Stomach (tissue), 9 donors: Measurements from ENCODE around the gene KERA. TPM values are rescaled to one million over a fixed set of nuclear protein-coding genes. Genes with fewer than 3 reads are reported as not detected.

Experiments used
- DNase-seq, 2 donors: peaks; one replicate each; pipeline versions ENCODE4 v3.0.0 to v3.0.0-alpha.2; 2013 to 2019
- H3K27ac ChIP-seq, 5 donors: fragments of 200-600 bp in 4 of 5; sonication (generic) in 4 of 5; one replicate each; pipeline ENCODE4 v1.5.1; 2013 to 2019; ENCODE audit warnings: mild to moderate bottlenecking in 1 of 5, moderate library complexity in 1 of 5
- H3K27me3 ChIP-seq, 3 donors: fragments of 200-600 bp; sonication (generic); one replicate each; pipeline ENCODE4 v1.5.1; 2017 to 2019; ENCODE audit warnings: mixed run types in 1 of 3
- H3K36me3 ChIP-seq, 4 donors: fragments of 200-600 bp; sonication (generic); 1 replicate in 3 of 4; 2 replicates in 1 of 4; pipeline ENCODE4 v1.5.1; 2016 to 2019
- H3K4me1 ChIP-seq, 4 donors: fragments of 200-600 bp; sonication (generic); one replicate each; pipeline ENCODE4 v1.5.1; 2016 to 2019
- H3K4me3 ChIP-seq, 4 donors: fragments of 200-600 bp; sonication (generic) in 3 of 4; one replicate each; pipeline ENCODE4 v1.5.1; 2016 to 2019; ENCODE audit warnings: mild to moderate bottlenecking in 1 of 4
- H3K9me3 ChIP-seq, 4 donors: fragments of 200-600 bp; sonication (generic); one replicate each; pipeline ENCODE4 v1.5.1; 2016 to 2019
- CTCF ChIP-seq, 7 experiments: fragments of 450-650 bp in 4 of 7; fragments of 200-600 bp in 3 of 7; sonication (generic) in 3 of 7; IDR thresholded peaks; one replicate each; pipeline ENCODE4 v1.5.1; 2016 to 2019; ENCODE audit warnings: antibody characterized with exemption in 7 of 7, control low read depth in 2 of 7, mild to moderate bottlenecking in 1 of 7
- EP300 ChIP-seq: sonication (generic); formaldehyde crosslinking; IDR thresholded peaks from one replicate; pipeline ENCODE4 v1.6.1; 2017; ENCODE audit warnings: antibody characterized with exemption
- POLR2A ChIP-seq, 4 donors: fragments of 450-650 bp; IDR thresholded peaks; one replicate each; pipeline ENCODE4 v1.6.1; 2016; ENCODE audit warnings: antibody characterized with exemption in 4 of 4, control low read depth in 2 of 4, mild to moderate bottlenecking in 1 of 4, moderate library complexity in 1 of 4
- POLR2AphosphoS5 ChIP-seq, 3 donors: sonication (generic); formaldehyde crosslinking; IDR thresholded peaks; one replicate each; pipeline ENCODE4 v1.6.1; 2016; ENCODE audit warnings: antibody characterized with exemption in 3 of 3
- WGBS, 5 donors: extraction: QIAGEN DNeasy Blood & Tissue Kit in 3 of 5; methylation state at CpG; one replicate each; pipeline versions ENCODE4 v1.1.5 to v1.1.7; 2013 to 2018; 5-methylcytosine and 5-hydroxymethylcytosine counted together
- intact Hi-C: fragments of 100-400 bp; cut with DNase I; formaldehyde crosslinking; loops from one replicate; pipeline ENCODE4 v1.15.1; 2023; ENCODE audit warnings: low total_unique reads
- polyA plus RNA-seq, 3 donors: library from polyadenylated mRNA; stranded (reverse); fragments of 200-250 nt; gene quantifications; one replicate each; pipeline ENCODE4 v1.2.3, GENCODE V29; 2013
- total RNA-seq, 5 donors: library from RNA; depleted of rRNA; stranded (reverse); fragments of >200 nt; gene quantifications; one replicate each; pipeline versions ENCODE4 v1.1.0 to v1.2.3, GENCODE V29; 2014 to 2016
- donor health status: healthy with polysubstance abuse.
- donor health status: Bipolar disorder and iron deficiency.
- donor health status: healthy.

Gene KERA
- total and polyA plus RNA-seq, 8 donors, result 2.2 TPM; not detected in 7

DNA sequence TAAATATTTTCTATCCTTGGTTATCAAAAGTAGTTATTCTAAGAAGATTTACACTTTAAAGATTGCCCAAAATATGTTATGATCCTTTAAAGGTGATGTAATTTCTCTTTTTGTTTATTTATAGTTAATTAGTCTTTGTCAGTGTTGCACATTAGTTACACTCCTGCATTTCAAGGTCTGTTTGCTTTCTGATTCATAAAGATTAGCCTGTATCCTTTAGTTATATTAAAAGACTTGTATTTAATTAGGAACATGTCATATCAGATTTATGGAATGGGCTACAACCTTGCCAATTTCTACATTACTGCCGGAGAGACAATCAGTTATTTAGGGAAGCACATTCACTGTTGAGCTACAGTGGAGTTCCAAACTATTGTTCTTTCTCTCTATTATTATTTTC lies 56.5 kb downstream of the KERA start:
- Histone ChIP-seq H3K27ac (no peak overlapping the region), H3K36me3 (no peaks in the 10 kb centered on the region), H3K4me3 (no peak overlapping the region), H3K4me1 (peaks cover 0 to 8% (median 0%) of the 10 kb centered on the region in 4 donors), H3K27me3 (no peaks in the 10 kb centered on the region), H3K9me3 (no peaks in the 10 kb centered on the region)
- TF ChIP-seq POLR2AphosphoS5 (IDR thresholded peaks at IDR 0.05), result no peak
- no peak for TF ChIP-seq EP300
- TF ChIP-seq POLR2A (IDR thresholded peaks at IDR 0.05), result no peak
- TF ChIP-seq CTCF (IDR thresholded peaks at IDR 0.05), result no peak
- intact Hi-C loops, result no loop called here
- WGBS, 5 donors, result 19 to 48% (median 29%) methylated on average over 1 of the region's 1 CpG
- DNase-seq, result no peak

Other genes with a start within 250 kb of the KERA start
- gene CCER1, start 102.8 kb downstream of the KERA start, total RNA-seq, result not detected
- not detected for gene CCER1, start 102.8 kb downstream of the KERA start, polyA plus RNA-seq
- gene EPYC, start 53.1 kb downstream of the KERA start, total RNA-seq, result not detected
- not detected for gene EPYC, start 53.1 kb downstream of the KERA start, polyA plus RNA-seq
- 100 to 1,000 TPM in 1 of 5 donors, 10 to 100 TPM in 3, 1 to 10 TPM in 1; 7.0 to 486 (median 18.1) TPM for gene LUM, start 53.5 kb upstream of the KERA start, total RNA-seq
- gene LUM, start 53.5 kb upstream of the KERA start, polyA plus RNA-seq, result 10 to 100 TPM in 2 of 3 donors, 1 to 10 TPM in 1; 6.9 to 46.1 (median 39.4) TPM
- 1,000 to 10,000 TPM in 1 of 5 donors, 100 to 1,000 TPM in 4; 189 to 1,044 (median 516) TPM for gene DCN, start 124.8 kb upstream of the KERA start, total RNA-seq
- gene DCN, start 124.8 kb upstream of the KERA start, polyA plus RNA-seq, result 100 to 1,000 TPM; 145 to 368 (median 223) TPM